Amniotic epithelial cell (primary cell): ENCODE results near the gene RAC2.

Experiments used
- DNase-seq: peaks from one replicate; pipeline ENCODE4 v3.0.0-alpha.2; 2010; ENCODE audit warnings: low read depth

The RAC2 gene

DNA sequence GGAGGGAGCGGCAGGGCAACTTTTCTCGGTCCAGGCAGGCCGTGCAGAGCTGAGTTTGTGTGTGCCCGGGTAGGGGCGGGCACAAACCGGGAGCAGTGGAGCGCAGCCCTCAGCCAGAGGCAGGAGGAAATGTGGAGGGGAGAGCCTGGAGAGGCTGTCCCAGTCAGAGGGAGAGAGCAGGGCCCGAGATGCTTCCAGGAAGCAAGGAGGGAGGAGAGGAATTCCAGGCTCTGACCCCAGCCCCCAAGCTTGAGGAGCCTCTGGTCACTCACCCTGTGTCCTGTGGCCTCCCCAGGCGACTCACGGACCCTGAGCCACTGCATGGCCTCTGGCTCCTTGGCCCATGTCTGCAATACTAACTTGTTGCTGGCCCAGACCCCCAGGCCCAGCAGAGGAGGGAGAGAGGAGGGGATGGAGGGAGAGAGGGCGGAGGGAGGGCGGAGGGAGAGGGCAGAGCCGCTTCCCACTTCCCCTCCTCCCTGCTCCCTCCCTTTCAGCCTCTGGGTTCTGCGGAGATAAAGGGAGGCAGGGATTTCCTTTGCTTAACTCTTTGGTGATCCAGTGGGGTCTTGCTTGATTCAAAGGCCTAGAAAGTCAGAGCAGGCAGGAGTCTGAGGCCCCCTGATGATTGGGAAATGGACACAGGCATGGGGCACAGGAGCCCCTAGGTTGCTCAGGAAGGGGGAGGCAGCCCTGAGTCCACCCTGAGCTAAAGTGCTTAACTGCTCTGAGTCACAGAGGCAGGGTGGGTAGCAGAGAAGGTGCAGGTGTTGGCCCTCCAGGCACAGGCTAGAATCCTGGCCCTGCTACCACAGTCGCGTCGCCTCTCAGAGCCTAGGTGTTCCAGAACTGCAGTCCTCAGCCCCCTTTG is 55.9 kb downstream of the RAC2 start, which contains the start of gene C1QTNF6:
Gene C1QTNF6 (minus strand): TSS at position 357 of the 871 bp plus-strand sequence. CDS start 34 bp downstream, at position 323.
- DNase-seq, result peak; percentile 71

DNA sequence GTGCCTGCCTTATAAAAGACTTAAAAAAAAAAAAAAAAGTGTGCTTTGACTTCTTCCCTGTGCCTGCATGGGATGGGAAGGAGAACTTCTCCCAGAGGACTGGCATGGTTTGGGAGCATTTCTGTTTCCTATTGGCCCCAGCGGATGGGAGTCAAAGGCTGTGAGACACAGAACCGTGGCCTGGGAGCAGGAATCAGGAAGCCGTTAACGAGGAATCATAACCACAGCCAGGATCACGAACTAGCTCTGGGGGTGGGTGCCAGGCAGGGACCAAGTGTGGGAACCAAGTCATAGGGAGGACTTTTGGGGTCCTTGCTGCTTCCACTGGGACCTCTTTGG is 56.5 kb downstream of the RAC2 start:
- DNase-seq, result peak; percentile 61

- DNase-seq, result no peak
Measured at GRCh38 chr22:37186997-37187522, 57.0 kb downstream of the RAC2 start.

DNA sequence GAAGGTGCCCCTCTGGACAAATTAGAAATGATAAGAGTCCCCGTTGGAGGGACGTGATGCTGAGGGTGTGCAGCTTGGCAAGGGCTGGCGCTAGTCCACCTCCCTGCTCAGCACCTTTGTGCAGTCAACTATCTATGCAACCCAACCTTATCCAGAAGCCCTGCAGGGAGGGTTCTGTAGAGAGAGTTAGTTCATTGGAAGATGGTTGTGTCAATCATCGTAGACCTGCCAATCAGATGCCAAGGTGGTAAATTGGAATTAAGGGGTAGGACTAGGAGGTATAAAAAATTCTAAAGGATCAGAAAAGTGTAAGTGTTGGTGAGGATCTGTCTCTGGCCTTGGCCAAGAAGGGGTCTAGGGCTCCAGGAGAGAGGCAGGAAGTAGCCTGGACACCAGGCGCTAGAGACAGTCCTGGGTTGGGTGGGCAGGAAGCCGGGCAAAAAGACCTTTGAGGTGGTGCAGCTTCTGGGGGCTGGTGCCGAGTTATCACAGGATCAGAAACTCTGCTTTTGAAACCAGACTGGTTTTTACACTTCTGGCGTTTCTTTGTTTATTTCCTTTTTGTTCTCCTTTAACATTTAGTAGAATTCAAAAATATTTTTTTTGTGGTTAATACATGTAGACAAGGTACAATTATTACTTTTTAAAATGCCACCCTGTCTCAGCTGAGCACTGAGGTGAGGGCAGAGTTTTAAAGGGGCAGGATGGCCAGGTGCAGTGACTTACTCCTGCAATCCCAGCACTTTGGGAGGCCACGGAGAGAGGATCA is 57.7 kb downstream of the RAC2 start:
- peak; percentile 93 for DNase-seq

DNA sequence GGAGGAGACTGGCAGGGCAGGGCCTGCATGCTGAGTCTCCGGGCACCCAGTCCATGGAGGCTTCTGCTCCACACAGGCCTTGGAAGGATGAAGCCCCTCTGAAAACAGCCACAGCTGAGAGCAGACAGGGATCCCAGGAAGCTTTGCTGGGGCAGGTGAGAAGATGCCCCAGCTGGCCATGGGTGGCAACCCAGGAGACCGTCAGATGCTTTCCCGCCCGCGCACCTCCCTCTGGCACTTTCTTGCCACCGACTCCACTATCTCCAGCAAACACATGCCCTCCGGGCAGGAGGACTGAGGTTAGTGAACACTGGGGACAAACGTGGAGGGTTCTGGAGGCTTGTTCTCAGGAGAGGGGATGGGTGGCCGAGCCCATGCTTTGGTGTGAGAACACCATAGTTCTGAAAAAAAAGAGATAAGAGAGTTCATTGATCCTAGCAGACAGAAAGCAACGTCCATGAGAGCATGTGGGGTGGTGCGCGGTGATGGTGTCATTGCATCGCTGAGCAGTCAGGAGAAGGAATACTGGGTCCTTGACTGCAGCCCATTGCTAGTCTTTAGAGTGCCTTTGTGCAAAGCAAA is 58.3 kb downstream of the RAC2 start:
- DNase-seq, result no peak

- DNase-seq, result no peak
Measured at GRCh38 chr22:37184816-37185541, 59.1 kb downstream of the RAC2 start.

- no peak for DNase-seq
Measured at GRCh38 chr22:37184380-37184755, 59.7 kb downstream of the RAC2 start.

DNA sequence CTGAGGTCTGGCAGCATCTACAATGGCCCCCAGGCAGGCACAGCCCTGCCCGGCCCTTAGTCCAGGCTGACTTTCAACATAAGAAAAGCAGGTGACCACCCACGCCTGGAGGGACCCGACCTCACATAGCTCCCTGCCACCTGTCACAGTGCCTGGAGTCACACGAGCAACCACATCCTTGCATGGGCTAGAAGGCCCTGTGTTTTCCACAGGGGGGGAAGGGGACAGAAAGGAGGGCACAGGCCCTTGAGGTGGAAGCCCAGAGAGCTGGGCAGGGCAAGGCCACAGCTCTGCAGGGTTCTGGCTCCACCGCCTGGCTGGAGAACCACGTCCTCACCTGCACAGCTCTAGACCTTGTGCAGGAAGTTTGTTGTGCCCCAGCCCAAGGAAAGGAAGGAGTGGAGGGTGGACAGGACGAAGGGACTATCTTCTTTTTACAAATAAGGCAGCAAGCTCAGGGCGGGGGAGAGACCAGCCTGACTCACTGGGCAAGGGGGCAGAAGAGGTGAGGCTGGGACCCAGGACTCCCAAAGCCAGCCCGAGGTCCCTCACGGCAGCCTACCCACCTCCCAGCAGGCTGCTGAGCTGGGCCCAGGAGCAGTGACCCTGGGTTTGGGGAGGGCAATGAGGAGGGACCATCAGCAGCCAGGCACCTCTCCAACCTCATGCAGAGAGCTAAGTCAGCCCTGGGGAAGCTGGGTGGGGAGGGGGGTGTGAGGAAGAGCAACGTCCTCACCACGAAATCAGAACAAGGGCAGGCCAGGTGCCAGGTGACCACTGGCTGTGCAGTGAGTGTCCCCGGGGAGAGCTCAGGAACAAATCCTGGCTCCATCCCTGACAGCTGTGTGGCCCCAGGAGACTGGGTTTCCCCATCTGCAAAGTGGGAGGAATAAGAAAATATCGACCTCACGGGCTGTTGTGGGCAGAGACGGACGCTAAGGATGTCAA is 60.4 kb downstream of the RAC2 start:
- DNase-seq, result no peak

GRCh38 chr22:37182949-37183245 is 61.2 kb downstream of the RAC2 start:
- DNase-seq, result no peak

DNA sequence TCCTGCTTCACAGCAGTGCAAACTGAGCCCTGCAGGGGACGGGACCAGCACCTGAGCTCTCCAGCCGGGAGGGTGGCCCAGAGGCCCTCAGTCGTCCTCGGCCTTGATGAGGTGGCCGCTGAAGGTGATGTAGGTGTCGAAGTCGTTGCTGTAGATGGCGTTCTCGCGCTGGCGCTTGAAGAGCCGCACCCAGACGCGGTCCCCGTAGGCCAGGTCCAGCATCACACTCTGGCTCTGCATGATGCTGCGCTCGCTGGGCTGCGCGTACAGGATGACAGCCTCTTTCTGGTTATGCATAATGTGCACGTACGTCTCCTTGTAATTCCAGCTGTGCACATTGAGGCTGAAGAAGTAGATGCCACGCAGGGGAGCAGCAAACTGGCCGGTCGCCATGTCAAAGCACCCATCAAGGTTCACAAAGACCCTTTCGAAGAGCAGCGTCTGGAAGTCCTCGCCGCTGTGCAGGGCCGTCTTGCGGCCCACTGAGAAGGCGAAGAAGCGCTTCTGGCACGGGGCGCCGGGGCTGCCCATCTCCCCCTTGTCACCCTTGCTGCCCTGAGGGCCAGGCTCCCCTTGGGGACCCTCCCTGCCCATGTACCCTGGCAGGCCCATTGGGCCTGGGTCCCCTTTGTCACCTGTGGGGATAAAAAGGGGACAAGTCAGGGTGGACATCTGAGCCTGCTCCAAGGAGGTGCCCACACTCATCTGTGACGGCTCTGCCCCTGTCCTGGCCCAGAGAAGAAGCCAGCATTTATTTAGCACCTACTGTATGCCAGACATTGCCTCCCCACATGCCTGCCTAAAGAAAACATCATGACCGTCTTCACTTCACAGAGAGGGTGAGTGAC is 61.7 kb downstream of the RAC2 start:
- no peak for DNase-seq

DNA sequence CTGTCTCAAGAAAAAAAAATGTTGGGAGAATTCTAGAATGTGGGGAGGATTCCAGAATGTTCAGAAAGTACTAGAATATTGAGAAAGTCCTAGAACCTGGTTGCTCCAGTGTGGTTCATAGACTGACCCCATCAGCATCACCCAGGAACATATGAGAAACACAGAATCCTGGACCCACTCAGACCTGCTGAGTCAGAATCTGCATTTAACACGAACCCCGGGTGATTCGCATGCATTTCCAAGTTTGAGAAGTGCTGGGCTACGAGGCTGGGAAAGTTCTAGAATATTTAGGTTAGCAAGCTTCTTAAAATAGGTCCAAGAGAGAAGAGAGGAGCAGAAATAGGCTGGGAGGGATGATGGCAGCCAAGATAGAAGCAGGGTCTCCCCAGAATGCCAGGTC is 62.4 kb downstream of the RAC2 start:
- no peak for DNase-seq

DNA sequence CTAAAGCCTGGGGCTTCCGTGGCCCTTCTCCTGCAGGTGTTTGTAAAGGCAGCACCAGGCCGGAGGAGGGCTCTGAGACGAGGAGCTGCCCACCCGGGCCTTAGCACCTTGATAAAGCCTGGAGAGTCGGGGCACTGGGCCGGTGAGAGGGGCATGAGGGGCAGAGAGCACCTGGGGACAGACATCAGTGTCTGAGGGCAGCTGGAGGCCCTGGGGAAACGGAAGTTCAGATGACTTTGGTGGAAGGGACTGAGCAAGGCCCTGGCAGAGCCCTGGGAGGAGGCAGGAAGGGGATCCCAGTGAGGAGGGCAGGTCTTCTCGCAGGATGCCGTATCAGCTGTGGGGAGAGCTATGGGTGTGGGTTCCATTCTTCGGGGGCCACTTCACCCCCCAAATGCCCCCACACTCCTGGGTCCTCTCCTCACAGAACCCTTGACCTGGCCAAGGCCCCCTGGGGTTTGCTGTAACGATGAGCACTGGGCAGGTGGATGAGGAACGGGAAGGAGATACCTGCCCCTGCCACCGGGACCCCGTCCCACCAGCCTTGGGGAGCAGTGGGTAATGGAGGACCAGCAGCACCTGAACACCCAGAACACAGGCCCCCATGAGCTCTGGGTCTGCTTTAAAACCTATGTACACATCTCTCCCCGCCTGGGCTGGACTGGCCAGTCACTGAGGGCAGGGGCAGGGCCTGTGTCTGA is 63.4 kb downstream of the RAC2 start:
- DNase-seq, result no peak

- DNase-seq, result no peak
Measured at GRCh38 chr22:37179622-37180420, 64.2 kb downstream of the RAC2 start.

DNA sequence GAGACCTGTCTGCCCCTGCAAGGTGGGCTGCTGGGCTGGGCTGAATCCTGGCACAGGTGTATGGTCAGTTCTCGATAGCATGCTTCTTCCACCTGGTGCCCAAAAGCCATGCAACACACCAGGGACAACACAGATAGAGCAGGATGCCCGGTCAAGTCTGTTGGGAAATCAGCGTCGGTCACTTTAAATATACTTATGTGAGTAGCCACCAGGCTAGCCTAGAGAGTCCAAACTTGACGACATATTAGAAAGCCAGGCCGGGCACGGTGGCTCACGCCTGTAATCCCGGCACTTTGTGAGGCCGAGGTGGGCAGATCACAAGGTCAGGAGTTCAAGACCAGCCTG is 65.0 kb downstream of the RAC2 start:
- no peak for DNase-seq

DNA sequence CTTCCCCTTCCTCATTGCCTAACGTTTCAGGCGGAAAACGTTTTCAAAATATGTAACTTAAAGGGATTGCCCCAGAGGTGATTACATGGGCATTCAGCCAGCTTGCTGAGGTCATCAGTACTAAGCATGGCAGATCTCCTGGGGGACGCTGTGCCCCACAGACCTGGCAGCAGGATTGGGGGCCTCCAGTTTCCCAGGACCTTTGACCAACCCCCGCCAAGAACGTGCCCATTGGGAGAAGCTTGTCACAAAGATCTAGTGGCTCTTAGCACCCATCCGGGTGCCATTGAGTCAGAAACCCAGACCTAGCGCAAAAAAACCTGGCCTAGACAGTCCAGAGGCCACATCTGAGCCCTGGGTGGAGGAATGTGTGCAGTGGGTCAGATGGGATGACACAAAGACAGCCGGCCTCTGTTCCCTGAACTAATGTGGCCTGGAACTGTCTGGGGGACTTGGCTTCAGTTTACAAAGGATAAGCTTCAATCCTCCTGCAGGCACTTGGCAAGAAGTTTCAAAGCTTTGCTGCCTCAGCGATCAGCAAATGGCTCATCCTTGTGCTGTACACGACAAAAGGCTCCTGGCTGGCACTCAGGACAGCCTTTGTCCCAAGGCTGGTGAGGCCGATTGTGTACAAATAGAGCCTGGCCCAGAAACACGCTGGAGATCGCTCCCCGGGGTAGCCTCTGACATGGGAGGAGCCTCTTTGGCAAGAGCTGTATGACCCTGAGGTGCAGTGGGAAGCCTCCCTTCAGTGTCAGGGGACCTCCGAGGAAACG is 65.5 kb downstream of the RAC2 start:
- DNase-seq, result peak; percentile 65

DNA sequence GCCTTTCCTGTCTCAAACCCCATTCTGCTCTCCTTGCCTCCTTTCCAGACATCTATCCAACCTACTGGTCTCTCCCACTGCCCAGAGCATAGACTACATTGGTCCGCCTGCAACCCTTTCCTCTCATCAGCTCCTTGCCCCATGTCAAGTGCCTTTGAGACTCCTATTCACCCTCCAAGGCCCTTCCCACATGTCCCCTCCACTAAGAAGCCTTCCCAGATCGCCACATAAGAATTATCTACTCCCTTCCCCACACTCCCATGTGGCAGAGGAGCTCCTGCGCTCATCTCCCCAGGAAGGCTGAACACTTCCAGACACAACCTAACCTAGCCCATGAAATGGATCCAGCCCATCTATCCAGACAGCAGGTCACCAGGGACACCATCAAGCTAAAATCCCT is 66.3 kb downstream of the RAC2 start:
- no peak for DNase-seq

GRCh38 chr22:37177221-37177620 is 66.8 kb downstream of the RAC2 start:
- no peak for DNase-seq

DNA sequence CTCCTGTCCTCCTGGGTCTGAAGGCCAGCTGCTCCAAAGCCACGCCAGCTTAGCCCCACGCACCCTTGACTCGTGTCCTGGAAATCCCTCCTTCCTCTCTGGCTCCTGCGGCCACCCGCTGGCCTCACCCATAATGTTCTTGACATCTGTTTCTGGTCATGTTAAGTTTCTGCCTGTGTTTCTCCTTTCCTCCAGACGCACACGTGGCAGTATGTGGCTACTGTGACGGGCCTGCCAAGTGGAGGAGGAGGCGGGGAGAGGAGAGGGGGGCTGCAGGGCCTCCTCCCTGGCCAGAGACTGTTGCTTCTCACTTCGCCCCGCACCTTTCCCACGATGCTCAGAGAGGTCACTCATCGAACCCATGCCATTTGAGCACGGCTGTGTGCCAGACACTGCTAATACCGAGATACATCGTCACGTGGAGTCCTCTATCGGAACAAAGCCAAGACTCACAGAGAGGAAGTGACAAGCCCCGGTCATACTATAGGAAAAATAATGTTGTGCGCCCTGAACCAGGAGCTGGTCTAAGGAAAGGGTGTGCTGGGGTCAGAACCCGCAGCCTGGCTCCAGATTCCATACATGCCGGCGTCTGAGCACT is 67.5 kb downstream of the RAC2 start:
- peak; percentile 49 for DNase-seq
